Adrenal gland (tissue), 12 donors: ENCODE results near the gene LMCD1. TPM values are rescaled to one million over a fixed set of nuclear protein-coding genes. Genes with fewer than 3 reads are reported as not detected.

Experiments
- DNase-seq, 7 donors: peaks; one replicate each; pipeline ENCODE4 v3.0.0-alpha.2; 2019 to 2020
- H3K27ac ChIP-seq, 5 donors: fragments of 200-600 bp; sonication (generic) in 4 of 5; 1 replicate in 3 of 5; 2 replicates in 2 of 5; pipeline versions ENCODE4 v1.5.1 to v1.8.0; 2016 to 2020; ENCODE audit warnings: mild to moderate bottlenecking in 1 of 5
- H3K27me3 ChIP-seq: fragments of 200-600 bp; 2 replicates; pipeline ENCODE4 v1.8.0; 2021
- H3K36me3 ChIP-seq, 2 donors: fragments of 200-600 bp; replicated peaks in 1 of 2; 1 replicate in 1 of 2; 2 replicates in 1 of 2; pipeline versions ENCODE4 v1.5.1 to v1.8.0; 2018 to 2022
- H3K4me1 ChIP-seq, 2 donors: fragments of 200-600 bp; replicated peaks in 1 of 2; 1 replicate in 1 of 2; 2 replicates in 1 of 2; pipeline versions ENCODE4 v1.5.1 to v1.8.0; 2018 to 2021
- H3K4me3 ChIP-seq, 4 donors: fragments of 200-600 bp; sonication (generic) in 3 of 4; one replicate each; pipeline ENCODE4 v1.5.1; 2016 to 2018
- H3K9me3 ChIP-seq, 3 donors: fragments of 200-600 bp; sonication (generic) in 1 of 3; replicated peaks in 1 of 3; 1 replicate in 2 of 3; 2 replicates in 1 of 3; pipeline versions ENCODE4 v1.5.1 to v1.8.0; 2016 to 2021
- CTCF ChIP-seq, 6 experiments: fragments of 450-650 bp in 4 of 6; fragments of 200-600 bp in 2 of 6; sonication (generic) in 1 of 6; IDR thresholded peaks; 1 replicate in 5 of 6; 2 replicates in 1 of 6; pipeline versions ENCODE4 v1.5.1 to v1.8.0; 2016 to 2021; ENCODE audit warnings: antibody characterized with exemption in 6 of 6, mild to moderate bottlenecking in 2 of 6, moderate library complexity in 1 of 6
- POLR2A ChIP-seq, 2 donors: fragments of 450-650 bp; IDR thresholded peaks; one replicate each; pipeline ENCODE4 v1.6.1; 2017; ENCODE audit warnings: antibody characterized with exemption in 2 of 2, mild to moderate bottlenecking in 2 of 2, moderate library complexity in 1 of 2
- WGBS, 4 donors: extraction: QIAGEN DNeasy Blood & Tissue Kit in 2 of 4; methylation state at CpG; one replicate each; pipeline versions ENCODE4 v1.1.5 to v1.1.7; 2013 to 2017; 5-methylcytosine and 5-hydroxymethylcytosine counted together
- intact Hi-C, 2 donors: fragments of 100-400 bp; cut with DNase I; formaldehyde crosslinking; loops; one replicate each; pipeline versions ENCODE4 v1.14.1 to v1.15.0; 2022 to 2023
- polyA plus RNA-seq, 3 donors: library from polyadenylated mRNA; stranded (reverse); fragments of 200-250 nt in 2 of 3; fragments of 350-450 nt in 1 of 3; fragmentation: Illumina TruSeq in 1 of 3; extraction: RNeasy Lipid Tissue Mini Kit (QIAGEN cat#74804) in 1 of 3; gene quantifications; one replicate each; pipeline ENCODE4 v1.2.3, GENCODE V29; 2013 to 2014
- total RNA-seq, 9 donors: library from RNA; depleted of rRNA in 4 of 9; stranded (reverse); fragments of >200 nt in 4 of 9; fragments of 120-200 nt in 1 of 9; fragmentation: NEBNext Ultra II Directional in 1 of 9; extraction: Animal tissue kit (Norgen Biotek cat#: 25700) in 1 of 9; gene quantifications; one replicate each; pipeline versions ENCODE4 v1.1.0 to v1.2.4, GENCODE V29; 2013 to 2023
- donor health status: healthy with polysubstance abuse.
- donor health status: Bipolar disorder and iron deficiency.
- donor health status: DM: yes; HTN: yes; CAD: no.
- donor health status: DM: no; HTN: no; CAD: no.
- donor health status: DM: no; HTN: no; CAD: no.
- donor health status: DM: yes; HTN: yes; CAD: no.

LMCD1 gene
- total and polyA plus RNA-seq, 12 donors, result 4.8 to 26.5 (median 16.1) TPM

- WGBS, 4 donors, result 69 to 79% (median 72%) methylated on average over 1 of the region's 1 CpG
- Histone ChIP-seq H3K27me3 (no peaks in the 10 kb centered on the region), H3K4me3 (no peak overlapping the region), H3K4me1 (peaks cover 0 to 14% of the 10 kb centered on the region in 2 donors), H3K36me3 (no peaks in the 10 kb centered on the region), H3K9me3 (no peaks in the 10 kb centered on the region), H3K27ac (no peak overlapping the region)
- intact Hi-C loops, result no loop called here
- no peak for DNase-seq
- TF ChIP-seq POLR2A (IDR thresholded peaks at IDR 0.05) (no peak), CTCF (IDR thresholded peaks at IDR 0.05) (no peak)
Observed at GRCh38 chr3:8523041-8523440, 21.4 kb downstream of the LMCD1 start.

- no peak for DNase-seq
- Histone ChIP-seq H3K4me3 (no peak overlapping the region), H3K27me3 (no peaks in the 10 kb centered on the region), H3K9me3 (no peaks in the 10 kb centered on the region), H3K4me1 (peaks cover 0 to 14% of the 10 kb centered on the region in 2 donors), H3K27ac (no peak overlapping the region), H3K36me3 (no peaks in the 10 kb centered on the region)
- intact Hi-C loops, result no loop called here
- TF ChIP-seq CTCF (IDR thresholded peaks at IDR 0.05) (no peak), POLR2A (IDR thresholded peaks at IDR 0.05) (no peak)
- 66 to 83% (median 70%) methylated on average over 3 of the region's 3 CpGs for WGBS, 4 donors
Observed at GRCh38 chr3:8524249-8524648, 22.6 kb downstream of the LMCD1 start.

- DNase-seq, result no peak
- no peaks in the 10 kb centered on the region for H3K27me3 ChIP-seq
- no peaks in the 10 kb centered on the region for H3K9me3 ChIP-seq
- no peak overlapping the region for H3K27ac ChIP-seq
- WGBS, 4 donors, result 87 to 98% (median 90%) methylated on average over 5 of the region's 5 CpGs
- TF ChIP-seq POLR2A (IDR thresholded peaks at IDR 0.05) (no peak), CTCF (IDR thresholded peaks at IDR 0.05) (no peak)
- no peak overlapping the region for H3K4me3 ChIP-seq
- H3K4me1 ChIP-seq, result peaks cover 0 to 16% of the 10 kb centered on the region in 2 donors
- intact Hi-C loops, result no loop called here
- no peaks in the 10 kb centered on the region for H3K36me3 ChIP-seq
Observed at GRCh38 chr3:8524656-8525399, 23.2 kb downstream of the LMCD1 start.

GRCh38 chr3:8525893-8526292 lies 24.3 kb downstream of the LMCD1 start:
- Histone ChIP-seq H3K27ac (no peak overlapping the region), H3K27me3 (no peaks in the 10 kb centered on the region), H3K4me1 (peaks cover 0 to 17% of the 10 kb centered on the region in 2 donors), H3K36me3 (no peaks in the 10 kb centered on the region), H3K4me3 (no peak overlapping the region), H3K9me3 (no peaks in the 10 kb centered on the region)
- DNase-seq, result no peak
- no peak for TF ChIP-seq POLR2A (IDR thresholded peaks at IDR 0.05)
- no peak for TF ChIP-seq CTCF (IDR thresholded peaks at IDR 0.05)
- intact Hi-C loops, result no loop called here
- WGBS, 4 donors, result 86 to 93% (median 91%) methylated on average over 3 of the region's 3 CpGs
